AG04450 (cell line): ENCODE data around the gene QRICH2. TPM values are rescaled to one million over a fixed set of nuclear protein-coding genes. Genes with fewer than 3 reads are reported as not detected.

ENCODE experiments used
- CTCF ChIA-PET: fragments of 300-600, 350-600 bp; formaldehyde crosslinking; extraction: SDS; loops from one replicate; lab custom pipeline; 2022; ENCODE audit warnings: antibody characterized with exemption, inconsistent platforms; lab: Charles Lee
- POLR2A ChIA-PET: fragments of 350-600 bp; formaldehyde crosslinking; extraction: SDS; loops from one replicate; lab custom pipeline; 2021; ENCODE audit warnings: antibody characterized with exemption, inconsistent platforms; lab: Yijun Ruan, JAX
- DNase-seq: peaks from one replicate; pipeline ENCODE4 v3.0.0-alpha.2; 2011; ENCODE audit warnings: low read depth, low spot score
- H3K27ac ChIP-seq: one replicate; pipeline ENCODE4 v1.5.1; 2012; ENCODE audit warnings: low read depth, low read length, control low read depth
- H3K27me3 ChIP-seq: one replicate; pipeline ENCODE4 v1.6.0; 2012; ENCODE audit warnings: low read length; ENCODE audit not compliant: control insufficient read depth, insufficient read depth
- H3K4me3 ChIP-seq: 2 replicates; pipeline ENCODE4 v1.5.1; 2011; ENCODE audit warnings: mild to moderate bottlenecking, low read depth, low read length, control low read depth
- H3K9me3 ChIP-seq: 2 replicates; pipeline ENCODE4 v1.5.1; 2012; ENCODE audit warnings: low read length; ENCODE audit not compliant: control insufficient read depth, insufficient read depth
- polyA plus RNA-seq: library from polyadenylated mRNA; depleted of rRNA; stranded (reverse); fragments of >200 nt; gene quantifications from 2 replicates; pipeline ENCODE4 v1.2.3, GENCODE V29; 2011
- TF ChIP-seq, protein P1 (sequence below): IDR thresholded peaks from 2 replicates; pipeline ENCODE4 v1.5.1; 2011; ENCODE audit warnings: low read depth, low read length, control low read depth, inconsistent platforms

Gene QRICH2
- polyA plus RNA-seq, 1 experiment = 1.2 TPM

DNA sequence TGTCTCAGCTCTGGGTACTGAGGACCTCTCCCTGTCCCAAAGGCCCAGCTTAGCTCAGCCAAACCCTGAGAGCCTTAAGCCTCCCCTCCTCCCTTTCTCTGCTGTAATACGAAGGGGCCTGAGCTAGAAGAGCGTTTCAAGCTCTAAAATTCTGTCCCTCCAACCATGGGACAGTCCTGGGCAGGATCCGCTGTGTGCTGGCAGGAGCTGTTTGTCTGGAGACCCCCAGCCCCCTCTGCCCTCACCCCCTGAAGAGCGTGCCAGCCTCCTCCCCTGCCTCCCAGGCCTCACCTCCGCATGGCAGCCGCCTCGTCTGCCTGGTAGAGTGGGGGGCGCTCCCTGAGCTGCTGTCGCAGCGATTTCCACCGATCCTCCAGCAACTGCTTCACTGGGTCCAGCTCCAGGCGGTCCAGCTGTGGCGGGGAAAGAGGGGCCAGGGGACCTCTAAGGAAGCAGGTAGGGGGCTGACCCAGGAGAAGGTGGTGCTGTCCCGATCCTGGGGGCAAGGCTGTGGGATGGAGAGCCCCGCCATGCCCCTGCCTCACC is 28.3 kb downstream of the QRICH2 start:
- no peaks in the 10 kb centered on the region for H3K27me3 ChIP-seq
- no peak for DNase-seq
- TF ChIP-seq, protein P1, sequence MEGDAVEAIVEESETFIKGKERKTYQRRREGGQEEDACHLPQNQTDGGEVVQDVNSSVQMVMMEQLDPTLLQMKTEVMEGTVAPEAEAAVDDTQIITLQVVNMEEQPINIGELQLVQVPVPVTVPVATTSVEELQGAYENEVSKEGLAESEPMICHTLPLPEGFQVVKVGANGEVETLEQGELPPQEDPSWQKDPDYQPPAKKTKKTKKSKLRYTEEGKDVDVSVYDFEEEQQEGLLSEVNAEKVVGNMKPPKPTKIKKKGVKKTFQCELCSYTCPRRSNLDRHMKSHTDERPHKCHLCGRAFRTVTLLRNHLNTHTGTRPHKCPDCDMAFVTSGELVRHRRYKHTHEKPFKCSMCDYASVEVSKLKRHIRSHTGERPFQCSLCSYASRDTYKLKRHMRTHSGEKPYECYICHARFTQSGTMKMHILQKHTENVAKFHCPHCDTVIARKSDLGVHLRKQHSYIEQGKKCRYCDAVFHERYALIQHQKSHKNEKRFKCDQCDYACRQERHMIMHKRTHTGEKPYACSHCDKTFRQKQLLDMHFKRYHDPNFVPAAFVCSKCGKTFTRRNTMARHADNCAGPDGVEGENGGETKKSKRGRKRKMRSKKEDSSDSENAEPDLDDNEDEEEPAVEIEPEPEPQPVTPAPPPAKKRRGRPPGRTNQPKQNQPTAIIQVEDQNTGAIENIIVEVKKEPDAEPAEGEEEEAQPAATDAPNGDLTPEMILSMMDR = no peak
- CTCF ChIA-PET = interaction anchor here (0.5 to 4.3 kb wide), 49 partner anchors 9 to 272 kb away, joined by 3 to 92 read pairs (median 4); partner anchors contain the start of genes EXOC7, FOXJ1 and UBALD2
- H3K4me3 ChIP-seq = no peak overlapping the region
- POLR2A ChIA-PET = interaction anchor here (0.6 to 1.7 kb wide), 4 partner anchors 15 to 281 kb away, joined by 3 to 9 read pairs (median 5); no protein-coding TSS in a partner anchor
- no peaks in the 10 kb centered on the region; the same call in 1 of the 2 replicates for H3K9me3 ChIP-seq
- H3K27ac ChIP-seq = no peak overlapping the region

DNA sequence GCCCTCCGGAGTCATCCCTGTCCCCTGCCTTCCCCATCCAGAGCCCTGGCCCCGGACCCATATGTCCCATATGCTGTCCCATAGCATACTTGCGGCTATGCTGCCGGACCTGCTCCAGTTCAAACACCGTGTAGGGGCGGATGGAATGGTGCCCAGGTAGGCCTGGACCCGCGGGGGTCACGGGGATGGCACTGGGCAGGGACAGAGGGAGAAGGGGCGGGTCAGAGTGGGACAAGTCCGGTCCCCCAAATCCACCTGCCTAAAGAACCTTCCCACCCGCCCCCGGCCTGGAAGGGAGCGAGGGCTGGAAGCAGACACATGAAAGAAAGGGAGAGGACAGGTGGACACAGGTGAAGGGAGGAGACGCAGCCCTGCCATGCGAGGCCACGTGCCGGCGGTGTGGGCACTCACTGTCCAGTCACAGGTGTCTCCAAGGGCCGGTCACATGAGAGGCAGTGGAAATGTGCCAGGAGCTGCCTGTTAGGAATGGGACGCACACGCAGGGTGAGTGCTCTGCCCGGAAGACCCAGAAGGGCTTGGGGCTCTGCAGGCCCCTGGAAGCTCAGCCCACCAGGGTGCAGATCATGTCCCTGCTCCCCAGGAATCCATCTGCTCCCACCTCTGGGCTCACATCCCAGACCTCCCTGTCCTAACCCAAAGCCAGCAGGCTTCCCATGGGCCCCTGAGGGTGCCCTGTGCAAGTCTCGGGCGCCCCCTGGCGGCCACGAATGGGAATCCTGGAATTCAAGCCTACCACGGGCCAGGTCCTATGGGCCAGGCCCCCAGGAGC is 28.9 kb downstream of the QRICH2 start:
- TF ChIP-seq, protein P1 = peak; percentile 95
- CTCF ChIA-PET = interaction anchor here (0.5 to 4.3 kb wide), 50 partner anchors 8 to 272 kb away, joined by 3 to 92 read pairs (median 4); partner anchors contain the start of genes EXOC7, FOXJ1 and UBALD2
- no peaks in the 10 kb centered on the region for H3K27me3 ChIP-seq
- peak; percentile 50 for DNase-seq
- no peak overlapping the region for H3K27ac ChIP-seq
- no peaks in the 10 kb centered on the region; the same call in 1 of the 2 replicates for H3K9me3 ChIP-seq
- POLR2A ChIA-PET = interaction anchor here (0.6 to 1.7 kb wide), 3 partner anchors 15 to 281 kb away, joined by 3 to 9 read pairs (median 5); no protein-coding TSS in a partner anchor
- H3K4me3 ChIP-seq = no peak overlapping the region

DNA sequence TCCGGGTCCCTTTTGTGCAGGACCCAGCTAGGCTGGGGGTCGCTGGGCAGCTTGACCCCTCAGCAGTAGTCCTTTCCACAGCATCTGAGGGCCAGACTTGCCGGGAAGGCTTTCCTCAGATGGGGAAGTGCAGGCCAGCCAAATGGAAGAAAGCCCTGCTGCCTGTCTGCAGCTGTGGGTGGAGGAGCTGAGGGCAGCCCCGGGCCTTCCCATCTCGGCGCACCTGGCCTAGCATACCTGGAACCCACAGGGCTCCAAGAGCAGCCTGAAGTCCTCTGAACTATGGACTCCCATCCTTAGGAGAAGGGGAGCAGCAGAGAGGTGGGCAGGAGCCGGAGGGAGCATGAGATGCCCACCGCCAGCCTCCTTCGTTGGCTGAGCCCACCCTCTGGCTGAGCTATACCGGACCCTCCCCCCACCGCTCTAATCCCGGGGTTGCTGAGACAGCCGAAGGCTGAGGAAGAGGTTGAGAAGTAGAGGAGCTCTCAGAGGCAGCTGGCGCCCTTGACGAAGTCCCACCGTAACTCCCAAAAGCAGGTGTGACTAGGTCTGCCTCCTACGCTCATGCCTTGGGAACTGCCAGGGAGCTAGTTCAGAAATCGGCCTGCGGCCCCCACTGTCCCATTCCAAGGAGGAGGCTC is 29.7 kb downstream of the QRICH2 start:
- no peak overlapping the region for H3K27ac ChIP-seq
- no peak overlapping the region for H3K4me3 ChIP-seq
- DNase-seq = no peak
- no peaks in the 10 kb centered on the region for H3K27me3 ChIP-seq
- POLR2A ChIA-PET = interaction anchor here (0.9 kb wide), 1 partner anchor 157 kb away, joined by 3 read pairs; no protein-coding TSS in a partner anchor
- TF ChIP-seq, protein P1 = no peak
- no peaks in the 10 kb centered on the region; the same call in 1 of the 2 replicates for H3K9me3 ChIP-seq
- CTCF ChIA-PET = interaction anchor here (1.1 to 4.3 kb wide), 7 partner anchors 10 to 264 kb away, joined by 3 to 92 read pairs (median 22); partner anchors contain the start of gene EXOC7

DNA sequence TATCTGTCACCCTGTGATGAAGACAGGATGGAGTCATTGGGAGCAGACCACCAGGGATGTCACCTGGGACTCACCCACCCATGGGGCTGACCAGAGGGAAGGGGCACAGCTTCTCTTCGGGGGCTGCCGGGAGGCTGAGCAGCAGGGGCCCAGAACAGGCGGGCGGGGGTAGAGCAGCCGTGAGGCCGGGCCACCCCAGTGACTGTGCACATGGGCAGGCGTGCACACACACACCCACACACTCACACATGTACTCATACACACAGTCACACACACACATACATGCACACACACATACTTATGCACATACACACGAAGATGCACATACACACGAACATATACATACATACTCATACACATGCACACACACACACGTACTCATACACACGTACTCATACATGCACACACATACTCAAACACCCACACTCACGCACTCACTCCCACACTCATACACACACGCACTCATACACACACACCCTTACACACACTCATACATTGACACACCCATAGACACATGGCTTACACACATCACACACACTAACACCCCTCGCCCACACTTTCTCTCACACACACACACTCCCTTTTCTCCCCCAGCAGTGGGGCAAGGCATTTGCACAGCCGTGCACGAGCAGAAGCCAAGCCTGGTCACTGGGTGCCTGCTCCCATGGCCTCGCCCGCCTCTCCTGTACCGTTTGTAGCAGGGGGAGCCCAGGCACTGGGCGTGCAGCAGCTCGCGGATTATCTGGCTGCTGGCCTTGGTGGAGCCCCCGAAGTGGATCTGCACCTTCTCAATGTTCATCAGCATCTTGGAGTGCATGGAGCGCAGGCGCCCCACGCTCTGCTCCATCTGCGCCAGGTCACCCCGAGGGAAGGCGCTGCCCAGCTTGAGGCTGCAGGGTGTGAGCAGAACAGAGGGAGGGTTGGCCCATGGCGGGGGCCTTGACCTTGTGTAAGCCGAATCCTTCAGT is 30.5 kb downstream of the QRICH2 start:
- H3K27ac ChIP-seq = no peak overlapping the region
- CTCF ChIA-PET = interaction anchor here (2.9 to 4.3 kb wide), 4 partner anchors 9 to 263 kb away, joined by 20 to 92 read pairs (median 42); no protein-coding TSS in a partner anchor
- POLR2A ChIA-PET = no interaction called here

More for the DNA sequence above, 30.5 kb downstream of the QRICH2 start:
- Histone ChIP-seq H3K4me3 (no peak overlapping the region), H3K27me3 (no peaks in the 10 kb centered on the region), H3K9me3 (no peaks in the 10 kb centered on the region; the same call in 1 of the 2 replicates)
- no peak for DNase-seq
- TF ChIP-seq, protein P1 = no peak
